GM21786 (cell line): Measurements from ENCODE around the gene OR2F2.

Source experiments
- ATAC-seq: cut with Tn5 transposase; IDR thresholded peaks from one replicate; pipeline ENCODE4 v1.9.1; 2021; ENCODE audit not compliant: unreplicated experiment

The OR2F2 gene

DNA sequence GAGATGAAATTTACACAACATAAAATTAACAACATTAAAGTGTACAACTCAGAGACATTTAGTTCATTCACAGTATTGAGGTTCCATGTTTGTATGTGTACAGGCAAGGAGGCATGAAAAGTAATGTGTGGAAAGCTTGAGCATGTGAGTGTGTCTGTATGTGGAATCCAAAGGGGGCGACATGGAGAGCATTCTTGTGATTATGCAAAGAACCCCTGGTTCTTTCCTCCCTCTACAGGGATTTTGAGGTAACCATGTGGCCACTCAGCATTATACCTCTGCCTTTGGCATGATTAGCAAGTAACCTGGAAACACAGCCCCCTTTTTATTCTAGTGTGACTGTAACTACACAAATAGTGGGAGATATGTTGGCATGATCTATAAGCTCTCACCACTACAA lies 40.6 kb downstream of the OR2F2 start:
- ATAC-seq: no peak

DNA sequence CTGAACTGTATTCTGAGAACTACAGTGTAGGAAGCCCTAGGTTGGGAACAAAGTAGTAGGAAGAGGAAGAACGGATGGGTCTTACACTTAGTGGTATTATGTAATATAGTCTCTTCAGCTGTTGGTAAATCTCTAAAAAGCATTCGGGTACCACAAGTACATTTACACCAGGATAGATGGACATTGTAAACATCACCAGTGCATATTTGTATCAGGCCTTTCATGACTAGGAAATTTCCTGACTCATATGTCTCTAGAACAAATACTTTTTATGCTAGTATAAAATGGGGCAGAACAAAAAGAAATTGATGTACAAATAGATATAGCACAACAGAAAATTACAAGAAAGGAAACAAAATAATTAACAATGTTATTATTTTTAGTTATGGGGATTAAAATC lies 43.6 kb downstream of the OR2F2 start:
- ATAC-seq: no peak

DNA sequence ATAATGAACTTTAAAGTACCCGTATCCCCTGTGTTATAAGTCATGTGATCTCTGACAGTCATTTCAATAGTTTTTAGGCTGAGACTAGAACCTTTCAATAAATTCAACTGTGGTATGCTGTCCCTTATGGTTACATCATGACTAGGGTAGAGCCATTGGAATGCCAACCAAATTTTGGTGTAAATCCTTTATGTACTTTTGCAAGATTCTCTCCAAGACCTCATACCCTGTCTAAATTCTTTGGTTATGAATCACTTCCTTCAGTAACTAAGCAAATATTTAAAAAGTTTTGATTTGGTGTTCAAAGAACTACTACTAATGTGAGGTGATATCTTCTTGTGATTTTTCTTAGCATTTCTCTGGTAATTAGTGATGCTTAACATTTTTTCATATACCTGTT lies 44.3 kb downstream of the OR2F2 start:
- ATAC-seq: no peak

- ATAC-seq: no peak
Observed at GRCh38 chr7:143979998-143980397, 45.0 kb downstream of the OR2F2 start.

DNA sequence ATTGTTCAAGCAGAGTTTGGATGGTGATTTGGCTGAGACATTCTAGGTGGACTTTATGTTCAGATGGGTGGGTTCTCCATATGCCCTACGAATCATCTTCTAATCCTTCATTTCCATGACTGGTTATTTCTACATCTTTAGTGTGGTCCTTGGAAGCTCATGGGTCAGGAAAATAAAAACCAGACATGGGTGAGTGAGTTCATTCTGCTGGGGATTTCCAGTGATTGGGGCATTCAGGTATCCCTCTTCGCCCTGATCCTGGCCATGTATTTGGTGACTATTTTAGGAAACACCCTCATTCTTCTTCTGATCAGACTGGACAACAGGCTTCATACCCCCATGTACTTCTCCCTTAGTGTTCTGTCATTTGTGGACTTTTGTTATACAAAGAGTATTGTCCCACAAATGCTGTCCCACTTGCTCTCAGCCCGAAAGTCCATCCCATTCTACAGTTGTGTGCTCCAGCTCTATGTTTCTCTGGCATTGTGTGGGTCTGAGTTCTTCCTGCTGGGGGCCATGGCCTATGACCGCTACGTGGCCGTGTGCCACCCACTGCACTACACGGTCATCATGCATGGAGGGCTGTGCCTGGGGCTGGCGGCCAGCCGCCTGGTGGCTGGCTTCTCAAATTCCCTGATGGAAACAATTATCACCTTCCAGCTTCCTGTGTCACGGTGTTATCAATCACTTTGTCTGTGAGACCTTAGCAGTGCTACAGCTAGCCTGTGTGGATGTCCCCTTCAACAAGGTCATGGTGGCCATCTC lies 45.9 kb downstream of the OR2F2 start:
- no peak for ATAC-seq

- ATAC-seq: no peak
Observed at GRCh38 chr7:143983960-143984359, 48.9 kb downstream of the OR2F2 start.
